OCI-LY3 (cell line): ENCODE measurements around the gene IL25.
"Not testable (repeated sequence)": the region's sequence is repeated elsewhere in the genome, so short reads cannot be mapped to it uniquely, and the experiment has no call there.

ENCODE experiments used
- H2AFZ ChIP-seq: fragments of 200-600, 300-600 bp; shearing (Covaris generic); 2 replicates; pipeline ENCODE4 v1.6.0; 2014; ENCODE audit warnings: antibody characterized with exemption, low read depth, low read length
- H3K27ac ChIP-seq: fragments of 200-600, 300-600 bp; sonication (generic); 2 replicates; pipeline ENCODE4 v1.5.1; 2014; ENCODE audit warnings: mild to moderate bottlenecking, low read length, moderate library complexity, mixed read lengths
- H3K27me3 ChIP-seq: fragments of 200-600, 300-600 bp; sonication (generic); 2 replicates; pipeline ENCODE4 v1.6.1; 2014; ENCODE audit warnings: low read depth, low read length, mixed read lengths
- H3K36me3 ChIP-seq: fragments of 200-600, 300-600 bp; sonication (generic); replicated peaks from 2 replicates; pipeline ENCODE3; 2014; ENCODE audit warnings: low read depth, low read length, mixed read lengths
- H3K4me1 ChIP-seq: fragments of 300-600, 200-600 bp; sonication (generic); 2 replicates; pipeline ENCODE4 v1.6.1; 2014; ENCODE audit warnings: low read length, mixed read lengths
- H3K4me2 ChIP-seq: fragments of 200-600, 300-600 bp; sonication (generic); 2 replicates; pipeline ENCODE4 v1.6.1; 2014; ENCODE audit warnings: low read length, mixed read lengths
- H3K4me3 ChIP-seq: fragments of 300-600, 200-600 bp; sonication (generic); 2 replicates; pipeline ENCODE4 v1.5.1; 2014; ENCODE audit warnings: antibody characterized with exemption, mild to moderate bottlenecking, low read length, moderate library complexity
- H3K79me2 ChIP-seq: fragments of 300-600, 200-600 bp; shearing (Covaris generic); 2 replicates; pipeline ENCODE4 v1.6.1; 2014; ENCODE audit warnings: mild to moderate bottlenecking, low read length, mixed read lengths
- H3K9ac ChIP-seq: fragments of 300-600, 200-600 bp; shearing (Covaris generic); 2 replicates; pipeline ENCODE4 v1.6.0; 2014; ENCODE audit warnings: mild to moderate bottlenecking, low read length, moderate library complexity
- H3K9me3 ChIP-seq: fragments of 200-600, 300-600 bp; shearing (Covaris generic); 2 replicates; pipeline ENCODE4 v1.6.1; 2014; ENCODE audit warnings: low read length, mixed read lengths; ENCODE audit not compliant: insufficient read depth
- H4K20me1 ChIP-seq: fragments of 200-600, 300-600 bp; sonication (generic); 2 replicates; pipeline ENCODE4 v1.6.1; 2016; ENCODE audit warnings: low read length, mixed read lengths; ENCODE audit not compliant: insufficient read depth
- CTCF ChIP-seq: fragments of 200-600, 300-600 bp; sonication (generic); IDR thresholded peaks from 2 replicates; pipeline ENCODE4 v1.5.1; 2014; ENCODE audit warnings: antibody characterized with exemption, low read length, low read depth
- EZH2phosphoT487 ChIP-seq: fragments of 200-600 bp; shearing (Covaris generic); IDR thresholded peaks from 2 replicates; pipeline ENCODE4 v1.6.1; 2018; ENCODE audit warnings: antibody characterized with exemption, mixed run types, low read depth

The IL25 gene

GRCh38 chr14:23415821-23416778, 43.5 kb downstream of the IL25 start:
- Histone ChIP-seq H3K4me1 (peaks cover 7% of the 10 kb centered on the region; the same call in 1 of the 2 replicates), H3K4me3 (no peak overlapping the region), H3K9me3 (no peaks in the 10 kb centered on the region), H3K27ac (no peak overlapping the region), H3K27me3 (no peaks in the 10 kb centered on the region), H3K79me2 (no peaks in the 10 kb centered on the region), H4K20me1 (no peaks in the 10 kb centered on the region), H3K9ac (no peak overlapping the region), H2AFZ (no peak overlapping the region), H3K4me2 (no peak overlapping the region), H3K36me3 (no peaks in the 10 kb centered on the region)
- TF ChIP-seq CTCF (no peak), EZH2phosphoT487 (no peak)

GRCh38 chr14:23416801-23417200, 44.2 kb downstream of the IL25 start:
- no peak overlapping the region for H3K27ac ChIP-seq

DNA sequence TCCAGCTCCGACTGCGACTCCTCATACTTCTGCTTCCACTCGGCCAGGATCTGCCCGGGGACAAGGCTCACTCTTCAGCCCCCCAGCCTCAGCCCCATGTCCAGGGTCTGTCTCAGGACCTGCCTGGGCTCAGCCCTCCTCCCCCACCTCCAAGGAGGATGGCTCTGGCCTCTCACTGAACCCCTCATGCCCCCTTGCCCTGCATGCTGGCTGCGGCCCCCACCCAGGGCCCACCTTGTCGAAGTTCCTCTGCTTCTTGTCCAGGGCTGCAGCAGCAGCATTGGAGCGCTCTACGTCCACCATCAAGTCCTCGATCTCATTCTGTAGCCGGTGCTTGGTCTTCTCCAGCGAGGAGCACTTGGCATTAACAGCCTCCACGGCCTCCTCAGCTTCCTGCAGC, 44.7 kb downstream of the IL25 start:
- H3K4me2 ChIP-seq, H3K27me3 ChIP-seq, H2AFZ ChIP-seq, H3K9ac ChIP-seq, H4K20me1 ChIP-seq, H3K9me3 ChIP-seq, H3K79me2 ChIP-seq, H3K36me3 ChIP-seq, H3K27ac ChIP-seq, H3K4me3 ChIP-seq: not testable (repeated sequence)
- peaks cover 13% of the 10 kb centered on the region for H3K4me1 ChIP-seq

More at GRCh38 chr14:23416801-23417200, 44.2 kb downstream of the IL25 start:
- Histone ChIP-seq H3K4me2 (no peak overlapping the region), H3K9me3 (no peaks in the 10 kb centered on the region), H4K20me1 (no peaks in the 10 kb centered on the region), H3K4me3 (no peak overlapping the region), H3K36me3 (no peaks in the 10 kb centered on the region), H3K27me3 (no peaks in the 10 kb centered on the region), H3K9ac (no peak overlapping the region), H3K79me2 (no peaks in the 10 kb centered on the region), H2AFZ (no peak overlapping the region), H3K4me1 (peaks cover 14% of the 10 kb centered on the region)
- no peak for TF ChIP-seq EZH2phosphoT487
- no peak for TF ChIP-seq CTCF

DNA sequence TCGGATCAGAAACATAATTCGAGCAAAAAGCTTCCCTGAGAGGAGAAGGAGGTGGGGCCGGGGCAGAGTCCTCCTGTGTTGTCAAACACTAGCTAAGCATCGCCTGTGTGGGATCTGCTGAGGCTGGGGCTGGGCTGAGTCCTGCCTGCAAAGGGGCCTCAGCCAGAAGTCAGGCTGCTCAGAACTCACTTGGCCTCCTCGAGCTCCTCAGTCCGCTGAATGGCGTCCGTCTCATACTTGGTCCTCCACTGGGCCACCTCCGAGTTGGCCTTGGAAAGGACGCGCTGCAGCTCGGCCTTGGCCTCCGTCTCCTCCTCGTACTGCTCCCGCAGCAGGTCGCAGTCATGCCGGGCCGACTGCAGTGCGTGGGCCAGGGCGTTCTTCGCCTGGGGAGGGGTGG, 45.4 kb downstream of the IL25 start:
- Histone ChIP-seq H2AFZ (no peak overlapping the region), H3K4me3 (no peak overlapping the region), H3K4me2 (no peak overlapping the region), H3K9ac (no peak overlapping the region), H3K27ac (no peak overlapping the region), H3K27me3 (no peaks in the 10 kb centered on the region), H4K20me1 (no peaks in the 10 kb centered on the region), H3K4me1 (peaks cover 8% of the 10 kb centered on the region), H3K9me3 (no peaks in the 10 kb centered on the region), H3K79me2 (no peaks in the 10 kb centered on the region), H3K36me3 (no peaks in the 10 kb centered on the region)
- no peak for TF ChIP-seq EZH2phosphoT487
- no peak for TF ChIP-seq CTCF

GRCh38 chr14:23419646-23420045, 47.0 kb downstream of the IL25 start:
- H3K79me2 ChIP-seq, H2AFZ ChIP-seq, H3K4me1 ChIP-seq, H3K9ac ChIP-seq, H3K27ac ChIP-seq, H3K9me3 ChIP-seq, H3K4me2 ChIP-seq, H3K36me3 ChIP-seq, H3K27me3 ChIP-seq, H3K4me3 ChIP-seq, H4K20me1 ChIP-seq: not testable (repeated sequence)
